GM21381 (cell line): ENCODE measurements around the gene LHX4.

Source experiments
- ATAC-seq: cut with Tn5 transposase; IDR thresholded peaks from one replicate; pipeline ENCODE4 v1.9.1; 2021; ENCODE audit warnings: mild to moderate bottlenecking, moderate library complexity; ENCODE audit not compliant: unreplicated experiment

LHX4 gene

DNA sequence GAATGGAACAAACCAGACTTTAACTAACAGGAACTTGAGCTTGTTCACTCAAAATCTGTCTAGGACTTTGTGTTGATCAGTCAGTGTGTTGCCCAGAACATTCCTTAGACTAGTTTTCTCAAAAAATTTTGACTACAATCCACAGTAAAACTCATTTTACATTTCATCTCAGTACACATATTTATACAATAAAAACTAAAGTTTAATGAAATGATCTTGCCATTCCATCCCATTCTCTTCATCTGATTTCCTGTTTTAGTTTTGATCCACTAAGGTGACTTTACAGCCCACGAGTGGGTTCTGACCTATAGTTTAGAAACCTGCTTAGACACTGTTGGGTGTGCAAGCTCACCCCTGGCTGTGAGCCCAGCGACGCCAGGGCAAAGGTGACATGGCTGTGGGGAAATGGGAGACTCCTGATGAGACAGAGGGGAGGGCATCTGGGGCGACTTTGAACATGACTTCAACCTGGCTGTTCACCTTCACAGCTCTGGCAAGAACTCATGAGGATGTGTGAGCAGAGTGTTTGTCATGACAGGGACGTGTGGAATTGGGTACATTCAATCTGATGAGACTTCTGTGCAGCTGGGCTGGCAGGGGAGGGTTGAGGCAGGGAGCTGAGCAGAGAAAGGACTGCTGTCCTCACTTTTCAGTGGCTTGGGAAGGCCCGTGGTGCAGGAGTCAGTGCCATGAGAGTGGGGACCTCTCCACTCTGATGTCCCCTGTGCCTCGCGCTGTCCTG is 40.6 kb downstream of the LHX4 start:
- ATAC-seq: no peak

DNA sequence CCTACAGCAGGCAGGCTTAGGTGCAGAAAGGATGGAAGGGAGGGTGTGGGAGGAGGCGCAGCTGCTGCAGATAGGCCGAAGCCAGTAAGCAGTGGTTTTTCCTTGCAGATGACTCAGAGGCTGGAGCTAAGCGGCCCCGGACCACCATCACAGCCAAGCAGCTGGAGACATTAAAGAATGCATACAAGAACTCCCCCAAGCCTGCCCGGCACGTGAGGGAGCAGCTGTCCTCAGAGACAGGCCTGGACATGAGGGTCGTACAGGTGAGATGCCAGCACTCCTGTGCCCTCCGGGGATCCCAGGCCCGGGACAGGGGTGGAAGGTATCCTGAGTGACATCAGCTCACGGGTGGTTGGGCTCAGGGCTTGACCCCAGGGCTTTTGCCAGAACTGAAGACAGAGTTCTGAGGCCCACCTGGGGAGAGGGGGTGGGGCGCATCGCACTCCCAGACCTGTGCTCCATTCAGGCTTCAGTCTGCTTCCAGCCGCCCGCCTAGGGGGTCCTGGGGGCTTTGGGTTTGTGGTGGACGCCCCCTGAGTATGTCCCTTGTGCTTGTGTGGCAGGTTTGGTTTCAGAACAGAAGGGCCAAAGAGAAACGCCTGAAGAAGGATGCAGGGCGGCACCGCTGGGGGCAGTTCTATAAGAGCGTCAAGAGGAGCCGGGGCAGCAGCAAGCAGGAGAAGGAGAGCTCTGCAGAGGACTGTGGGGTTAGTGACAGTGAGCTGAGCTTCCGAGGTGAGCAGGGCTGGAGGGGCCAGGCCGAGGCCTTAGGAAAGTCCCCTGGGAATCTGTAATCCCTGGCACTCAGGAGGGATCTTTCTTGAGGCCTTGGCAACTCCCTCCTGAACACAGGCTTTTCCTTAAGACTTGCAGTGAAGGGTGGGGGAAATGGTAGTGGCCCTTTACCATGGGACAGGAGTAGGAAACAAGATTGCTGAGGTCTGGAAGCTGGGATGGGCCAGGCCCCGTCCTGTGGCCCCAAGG is 41.5 kb downstream of the LHX4 start:
- no peak for ATAC-seq

DNA sequence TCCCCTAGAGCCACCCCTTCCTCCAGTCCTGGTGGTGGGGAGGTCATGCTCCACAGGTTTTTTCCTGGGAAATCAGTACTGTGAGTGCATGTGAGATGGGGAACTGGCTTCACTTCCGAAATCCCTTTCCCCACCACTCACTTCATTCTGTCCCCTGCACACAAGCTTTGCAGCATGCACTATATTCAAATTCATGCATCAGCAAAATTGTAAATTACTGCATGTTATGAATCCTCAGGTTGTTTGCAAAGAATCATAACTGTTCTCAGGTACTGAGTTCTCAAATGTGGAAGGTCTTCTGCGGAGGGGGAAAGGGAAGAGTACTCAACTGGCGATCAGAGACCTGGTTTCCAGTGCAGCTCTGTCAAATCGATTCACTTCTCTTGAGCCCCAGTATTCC is 42.3 kb downstream of the LHX4 start:
- ATAC-seq: no peak

DNA sequence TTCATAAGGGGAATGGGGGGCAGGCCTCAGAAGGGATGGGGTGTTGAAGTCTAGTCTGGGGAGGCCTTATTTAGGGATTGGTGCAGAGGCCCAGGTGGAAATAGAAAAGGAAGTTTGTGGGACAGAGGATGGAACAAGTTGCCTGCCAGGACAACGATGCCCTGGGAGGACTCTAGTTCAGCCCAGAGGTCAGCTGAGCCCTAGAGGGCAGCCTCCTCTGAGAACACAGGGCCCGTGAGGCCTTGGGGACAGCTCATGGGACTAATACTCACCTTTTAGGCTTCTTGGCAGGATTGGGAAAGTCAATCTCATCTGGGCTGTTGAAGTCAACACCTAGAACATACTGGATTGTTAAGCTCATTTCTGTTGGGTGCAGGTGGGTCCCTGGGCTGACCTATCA is 43.0 kb downstream of the LHX4 start:
- no peak for ATAC-seq

DNA sequence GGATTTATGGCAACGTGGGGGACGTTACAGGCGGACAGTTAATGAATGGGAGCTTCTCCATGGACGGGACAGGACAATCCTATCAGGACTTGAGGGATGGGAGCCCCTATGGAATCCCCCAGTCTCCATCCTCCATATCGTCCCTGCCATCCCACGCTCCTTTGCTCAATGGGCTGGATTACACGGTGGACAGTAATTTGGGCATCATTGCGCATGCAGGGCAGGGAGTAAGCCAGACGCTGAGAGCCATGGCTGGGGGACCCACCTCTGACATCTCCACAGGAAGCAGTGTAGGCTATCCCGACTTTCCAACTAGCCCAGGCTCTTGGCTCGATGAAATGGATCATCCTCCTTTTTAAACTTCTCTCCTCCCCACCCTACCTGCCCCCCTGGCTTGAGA is 44.2 kb downstream of the LHX4 start:
- ATAC-seq: no peak

DNA sequence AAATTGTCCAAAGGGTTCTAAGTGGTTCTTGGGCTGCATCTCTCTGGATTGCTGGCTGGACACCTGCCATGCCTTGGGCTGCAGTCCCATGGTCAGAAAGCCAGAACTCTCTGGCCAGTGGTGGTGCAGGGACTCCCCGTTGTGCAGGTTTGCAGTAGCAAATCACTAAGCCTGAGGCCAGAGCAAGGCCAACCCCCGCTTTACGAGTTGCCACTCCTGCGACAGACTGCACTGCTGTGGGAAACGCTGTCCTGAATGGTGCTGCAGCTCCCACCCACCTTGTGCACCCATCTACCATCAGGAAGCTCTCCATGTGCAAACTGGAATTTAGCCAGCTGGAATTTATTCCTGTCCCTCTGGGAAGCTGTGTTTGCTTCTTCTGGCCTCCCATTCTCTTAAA is 45.7 kb downstream of the LHX4 start:
- no peak for ATAC-seq

DNA sequence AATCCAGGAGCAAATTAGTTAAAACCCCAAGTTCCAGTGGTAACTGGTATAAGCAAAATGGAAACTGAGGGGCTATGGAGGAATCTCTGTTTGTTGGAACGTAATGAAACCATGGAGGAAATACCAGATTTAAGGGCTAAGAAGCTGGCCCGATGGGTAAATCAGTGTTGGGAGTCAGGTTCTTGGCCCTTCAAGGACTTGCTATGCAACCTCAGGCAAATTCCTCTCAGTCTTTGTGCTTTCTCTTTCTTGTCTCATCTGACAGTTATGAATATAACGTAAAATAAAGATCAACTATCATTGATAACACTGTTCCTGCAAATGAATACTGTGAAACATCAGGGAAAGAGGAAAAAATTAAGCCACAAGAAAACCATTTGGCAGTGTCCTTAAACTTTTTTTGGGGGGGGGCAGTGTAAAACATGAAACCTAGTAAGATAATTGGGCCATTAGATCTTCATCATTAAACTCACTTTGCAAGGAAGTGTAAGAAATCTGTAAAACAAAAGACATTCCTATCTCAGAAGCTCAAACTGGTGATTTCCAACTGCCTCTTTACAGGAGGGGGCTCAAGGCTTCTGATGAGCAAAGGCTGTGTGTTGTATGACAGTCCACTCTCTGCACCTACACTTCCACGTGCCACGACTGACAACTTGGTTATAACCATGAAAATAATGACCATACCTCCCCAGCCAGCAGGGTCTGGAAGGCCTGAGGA is 47.6 kb downstream of the LHX4 start:
- no peak for ATAC-seq

DNA sequence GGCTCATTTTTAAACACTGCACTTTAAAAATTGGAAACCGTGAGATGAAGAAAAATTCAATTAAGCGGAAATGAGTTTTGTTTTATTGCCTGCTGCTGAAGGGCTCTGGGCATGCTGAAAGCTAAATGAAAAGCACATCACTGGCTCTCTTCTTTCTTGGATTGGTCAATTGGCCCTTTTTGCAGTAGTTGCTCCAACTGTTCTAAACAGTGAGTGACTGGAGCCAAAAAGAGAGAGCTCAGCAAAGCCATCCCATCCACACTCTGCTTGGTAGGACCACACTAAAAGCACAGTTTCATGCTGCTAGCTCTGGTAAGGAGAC is 48.1 kb downstream of the LHX4 start:
- no peak for ATAC-seq

DNA sequence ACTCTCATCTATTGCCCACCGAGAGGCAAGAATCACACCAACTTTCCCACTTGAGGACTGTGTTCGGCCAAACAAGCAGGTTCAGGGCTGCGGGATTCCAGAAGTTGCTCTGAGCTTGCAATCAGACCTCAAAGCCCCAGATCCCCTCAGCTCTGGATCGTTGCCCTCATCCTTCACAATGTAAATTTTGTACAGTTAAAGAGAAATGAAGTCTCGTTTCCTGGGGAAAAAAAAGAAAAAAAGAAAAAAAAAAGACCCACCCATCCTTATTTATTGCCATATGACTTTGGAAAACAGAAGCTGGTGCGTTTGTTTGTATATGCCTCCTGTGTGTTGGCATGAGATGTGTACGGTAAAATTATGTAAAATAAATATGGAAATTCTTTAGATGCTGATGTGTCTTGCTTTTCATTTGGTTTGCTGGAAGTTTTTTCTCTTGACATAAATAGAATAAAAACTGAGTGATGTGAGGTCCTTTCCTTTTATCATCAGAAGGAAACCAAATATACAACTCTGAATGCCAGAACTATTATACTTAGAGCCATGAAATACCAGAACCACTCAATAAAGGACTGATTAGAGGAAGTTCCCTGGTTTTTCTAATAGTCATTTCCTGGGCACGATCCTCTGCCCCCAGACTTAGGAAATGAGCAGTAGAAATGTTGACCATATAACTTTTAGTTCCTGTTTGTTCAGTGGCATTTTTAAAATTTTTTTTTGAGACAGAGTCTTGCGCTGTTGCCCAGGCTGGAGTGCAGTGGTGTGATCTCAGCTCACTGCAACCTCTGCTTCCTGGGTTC is 48.7 kb downstream of the LHX4 start:
- ATAC-seq: no peak

DNA sequence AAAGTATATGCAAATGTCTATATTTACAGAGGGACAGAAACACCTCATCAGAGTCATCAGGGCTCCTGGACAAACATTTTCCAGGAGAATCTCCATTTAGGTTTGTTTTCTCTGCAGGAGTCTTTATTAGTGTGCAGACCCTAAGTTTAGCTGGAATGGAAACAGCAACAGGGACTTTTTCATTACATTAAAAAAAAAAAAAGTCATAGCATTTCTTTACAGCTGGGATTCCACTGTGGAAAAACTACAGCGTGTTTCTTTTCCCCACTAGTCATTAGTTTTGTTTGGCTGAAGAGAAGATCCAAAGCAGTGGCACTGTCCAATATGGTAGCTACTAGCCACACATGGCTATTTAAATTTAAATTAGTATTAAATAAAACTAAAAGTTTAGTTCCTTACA is 49.6 kb downstream of the LHX4 start:
- ATAC-seq: no peak

DNA sequence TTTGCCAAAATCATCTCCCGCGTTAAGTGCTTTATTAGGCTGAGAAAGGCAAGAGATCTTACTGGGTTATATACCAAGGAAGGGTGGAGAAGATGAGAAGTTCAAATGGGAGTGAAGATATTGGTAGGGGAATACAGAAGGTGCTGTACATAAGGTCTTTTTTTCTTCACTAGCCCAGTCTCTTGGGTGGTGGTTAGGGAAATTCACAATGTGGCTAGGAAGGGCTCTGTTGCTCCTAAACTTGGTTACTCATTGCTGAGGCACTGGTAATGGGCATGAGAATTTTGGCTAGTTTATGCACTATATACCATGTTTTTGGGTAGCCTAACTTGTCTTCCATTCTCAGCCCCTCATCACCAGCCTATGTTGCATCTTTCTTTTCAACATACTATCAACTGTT is 50.6 kb downstream of the LHX4 start:
- no peak for ATAC-seq

DNA sequence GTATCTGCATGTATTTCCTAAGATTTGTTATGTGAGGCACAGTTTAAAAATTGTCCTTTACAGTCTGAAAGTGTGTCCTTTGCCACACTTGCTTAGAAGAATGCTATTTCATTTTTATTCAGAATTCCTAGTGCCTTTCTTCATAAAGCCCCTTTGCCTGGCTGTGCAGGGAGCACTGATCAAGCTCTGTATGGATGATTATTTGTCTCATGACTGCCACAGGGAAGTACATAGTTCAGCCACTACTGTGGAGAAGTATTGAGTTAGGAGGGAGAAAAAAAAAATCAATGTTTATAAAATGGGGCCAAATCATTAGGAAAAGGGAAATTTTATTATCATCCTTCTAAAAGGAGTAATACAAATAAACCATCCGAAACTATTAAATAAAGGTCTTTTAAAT is 51.4 kb downstream of the LHX4 start:
- no peak for ATAC-seq

DNA sequence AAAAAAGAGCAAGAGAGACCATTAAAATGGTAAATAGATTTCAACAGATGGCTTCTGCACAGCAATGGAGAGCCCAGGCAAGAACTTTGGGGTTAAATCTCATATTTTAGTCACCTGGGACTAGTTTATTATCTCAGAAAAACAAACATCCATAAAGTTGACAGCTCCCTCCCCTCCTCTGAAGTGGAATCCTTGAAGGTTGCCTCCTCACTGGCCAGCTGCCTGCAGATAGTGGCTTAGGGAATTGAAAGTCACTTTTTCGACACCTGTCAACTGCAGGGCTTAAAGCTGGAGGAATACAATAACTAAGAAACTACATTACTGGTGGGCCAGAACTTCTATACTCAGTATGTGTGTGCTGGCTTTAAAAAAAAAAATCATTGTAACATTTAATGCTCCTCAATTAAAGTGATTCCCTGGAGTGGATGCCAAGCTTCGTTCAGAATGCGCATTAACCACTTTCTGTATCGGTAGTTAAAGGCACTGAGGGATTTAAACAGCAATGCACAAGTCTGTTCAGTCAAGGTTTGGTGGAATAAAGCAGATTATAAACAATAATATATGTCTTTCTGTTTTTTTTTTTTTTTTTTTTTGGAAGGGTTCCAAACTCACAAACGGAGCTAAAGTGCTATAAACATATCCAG is 52.5 kb downstream of the LHX4 start:
- no peak for ATAC-seq

DNA sequence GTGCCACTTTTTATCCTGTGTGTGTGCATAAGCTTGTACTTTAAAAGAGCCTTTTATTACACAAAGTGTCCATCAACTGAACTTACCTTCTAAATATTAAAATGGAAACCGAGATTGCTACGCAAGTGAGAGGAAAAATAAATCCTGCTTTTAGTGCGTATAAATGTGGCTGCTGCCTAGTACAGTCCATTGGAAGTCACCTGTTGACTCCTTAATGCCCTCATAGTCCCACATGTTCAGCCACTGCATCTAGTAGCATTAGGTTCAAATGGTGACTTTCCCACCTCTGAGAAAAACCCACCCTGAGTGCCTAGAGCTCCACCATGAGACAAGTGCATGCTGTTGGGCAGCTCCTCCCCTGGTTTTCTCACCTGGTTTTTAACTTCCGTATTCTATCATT is 53.0 kb downstream of the LHX4 start:
- ATAC-seq: no peak

DNA sequence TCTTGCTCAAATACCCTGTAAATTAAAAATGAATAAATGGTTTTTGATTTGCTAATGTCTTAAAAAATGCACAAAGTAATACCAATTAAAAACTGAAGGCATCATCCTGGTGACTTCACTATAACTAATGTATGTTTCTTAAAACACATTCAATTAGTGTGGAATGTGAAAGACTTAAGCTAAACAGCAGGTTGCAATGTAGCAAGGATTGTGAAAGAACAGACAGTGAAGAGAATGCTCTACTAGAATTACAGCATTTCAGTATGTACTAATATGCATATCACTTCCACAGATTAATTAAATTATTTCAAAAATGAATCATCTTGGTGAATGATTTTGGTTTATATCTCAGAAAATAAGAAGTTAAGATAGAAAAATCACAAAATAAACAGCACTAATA is 56.4 kb downstream of the LHX4 start:
- ATAC-seq: no peak

DNA sequence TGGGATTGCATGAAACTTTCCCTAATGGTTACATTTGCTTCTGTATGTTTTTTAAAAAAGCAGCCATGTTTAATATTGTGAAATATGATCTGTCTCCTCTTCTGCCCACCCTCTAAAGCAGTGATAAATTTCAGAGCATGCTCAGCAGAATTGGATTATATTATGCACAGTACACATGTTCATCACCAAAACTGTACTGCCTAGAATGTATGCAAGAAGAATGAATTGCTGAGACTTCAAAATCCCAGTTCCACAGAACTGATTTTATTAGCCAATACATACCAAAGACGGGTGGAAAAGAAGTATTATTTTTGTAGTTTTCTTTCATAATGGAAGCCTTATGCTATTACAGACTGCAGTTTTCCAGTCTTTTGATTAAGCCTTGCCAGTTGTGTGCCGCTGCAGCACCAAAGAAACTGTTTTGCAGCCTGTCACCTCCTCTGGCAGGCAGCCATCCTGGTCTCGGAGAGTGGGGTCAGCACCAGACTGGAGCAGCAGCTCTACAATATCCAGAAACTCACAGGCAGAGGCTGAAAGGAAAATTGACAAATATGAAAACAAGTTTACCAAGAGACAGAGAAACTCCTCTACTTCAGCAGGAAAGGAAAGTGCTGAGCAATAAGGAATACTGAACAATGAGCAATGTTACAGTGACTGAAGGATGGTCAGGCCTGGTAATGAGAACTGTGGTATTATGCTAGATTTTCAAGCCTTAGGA is 58.1 kb downstream of the LHX4 start:
- no peak for ATAC-seq

DNA sequence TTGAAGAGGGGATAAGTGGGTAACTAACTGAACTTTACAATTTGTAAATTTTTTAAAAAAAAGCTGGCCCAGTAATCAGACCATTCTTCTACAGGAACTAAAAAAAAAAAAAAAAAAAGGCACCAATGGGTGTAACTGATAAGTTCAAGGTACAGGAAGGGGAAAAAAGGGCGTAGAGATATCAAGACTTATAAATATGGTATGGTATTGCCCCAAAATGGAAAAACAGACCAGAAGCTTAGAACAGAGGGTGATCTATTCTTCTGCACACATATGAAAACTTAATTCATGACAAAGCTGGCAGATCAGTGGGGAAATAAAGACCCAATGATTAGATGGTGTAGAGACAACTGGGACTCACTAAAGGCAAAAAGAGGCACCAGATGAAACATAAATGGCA is 58.9 kb downstream of the LHX4 start:
- no peak for ATAC-seq

DNA sequence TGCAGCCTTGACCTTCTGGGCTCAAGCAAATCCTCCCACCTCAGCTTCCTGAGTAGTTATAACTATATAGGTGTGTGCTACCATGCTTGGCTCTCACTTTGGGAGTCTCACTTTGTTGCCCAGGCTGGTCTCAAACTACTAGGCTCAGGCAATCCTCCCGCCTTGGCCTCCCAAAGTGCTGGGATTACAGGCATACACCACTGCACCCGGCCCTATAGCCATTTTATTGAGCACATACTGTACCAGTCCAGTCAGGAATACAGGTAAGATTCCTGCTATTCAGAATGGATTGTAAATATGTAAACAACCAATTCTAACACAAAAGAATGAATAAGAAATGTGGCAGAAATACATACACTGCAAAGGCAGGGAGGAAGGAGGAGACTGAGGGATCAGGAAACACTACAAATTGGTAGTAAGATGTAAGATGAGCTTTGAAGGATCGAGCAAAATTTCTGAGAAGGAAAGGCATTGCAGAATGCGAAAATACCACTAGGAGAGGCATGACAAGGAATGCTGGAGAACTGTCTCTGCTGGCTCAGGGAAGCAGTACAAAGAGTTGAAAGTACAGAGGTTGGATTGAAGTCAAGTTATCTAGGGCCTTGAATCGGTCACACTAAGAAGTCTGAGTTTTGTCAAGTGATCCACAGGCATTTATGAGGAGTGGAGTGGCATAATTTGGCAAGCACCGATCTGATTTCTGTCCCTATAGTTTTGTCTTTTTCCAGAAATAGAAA is 60.4 kb downstream of the LHX4 start:
- no peak for ATAC-seq

DNA sequence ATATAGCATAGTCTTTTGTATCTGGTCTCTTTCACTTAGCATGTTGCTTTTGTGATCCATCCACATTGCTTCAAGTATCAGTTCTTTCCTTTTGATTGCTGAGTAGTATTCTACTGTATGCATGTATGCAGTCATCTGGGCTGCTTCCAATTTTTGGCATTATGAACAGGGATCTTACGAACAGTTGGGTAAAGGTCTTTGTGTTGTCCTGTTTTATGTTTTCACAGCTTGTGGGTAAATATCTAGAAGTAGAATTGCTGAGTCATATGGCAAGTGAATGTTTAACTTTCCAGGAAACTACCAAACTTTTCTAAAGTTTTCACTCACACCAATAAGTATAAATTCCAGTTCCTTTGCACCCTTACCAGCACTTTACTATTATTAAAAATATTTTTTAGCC is 60.9 kb downstream of the LHX4 start:
- ATAC-seq: no peak
